K562 (cell line): ENCODE measurements around the gene SPATS2L. TPM values are rescaled to one million over a fixed set of nuclear protein-coding genes. Genes with fewer than 3 reads are reported as not detected.
A peak's percentile ranks its signal among the peaks of the same experiment; 100 is the strongest.

Source experiments
- ATAC-seq: fragments of 200-7000 bp; cut with Tn5 transposase; 3 replicates; pipeline ENCODE4 v1.9.1; 2020; ENCODE audit warnings: moderate library complexity
- BruUV-seq: library from RNA; stranded (reverse); fragments of 400-500 nt; replicated peaks from 2 replicates; lab custom pipeline; 2021; lab: Mats Ljungman, UMichigan
- CTCF ChIA-PET: fragments of 300-600 bp; formaldehyde crosslinking; extraction: SDS; loops from one replicate; lab custom pipeline; 2021; ENCODE audit warnings: low intra/inter-chr PET ratio; lab: Yijun Ruan, JAX
- POLR2A ChIA-PET: fragments of 300-600, 350-650 bp; sonication (Branson Sonifier 250); formaldehyde crosslinking; extraction: SDS; loops from one replicate; lab custom pipeline; 2021; ENCODE audit warnings: antibody characterized with exemption, inconsistent platforms; lab: Yijun Ruan, JAX
- DNase-seq, 4 experiments: peaks; one replicate each; pipeline versions ENCODE4 v3.0.0 to v3.0.0-alpha.2; 2011 to 2018; ENCODE audit warnings: low spot score in 3 of 4, mixed read lengths in 3 of 4; ENCODE audit errors: extremely low read depth in 1 of 4
- FAIRE-seq: peaks from 2 replicates; lab custom pipeline; 2011; peaks lifted over from hg19 to GRCh38; lab: Jason Lieb, UNC
- H2AFZ ChIP-seq: 2 replicates; pipeline ENCODE4 v1.6.0; 2011; ENCODE audit warnings: low read depth, low read length, control low read depth, inconsistent platforms
- H3K27ac ChIP-seq: fragments of 200-600 bp; 3 replicates; pipeline ENCODE4 v1.8.0; 2011; ENCODE audit warnings: low read depth, mild to moderate bottlenecking, control low read depth, inconsistent platforms, low read length, moderate library complexity, mixed read lengths; ENCODE audit errors: extremely low read depth
- H3K27me3 ChIP-seq, 2 experiments: fragments of 300-600 bp in 1 of 2; 2 replicates in 1 of 2; 3 replicates in 1 of 2; pipeline versions ENCODE4 v1.6.0 to v1.8.0; 2011; ENCODE audit warnings: inconsistent platforms in 2 of 2, low read length in 2 of 2, mild to moderate bottlenecking in 1 of 2, mixed read lengths in 1 of 2, moderate library complexity in 1 of 2; ENCODE audit not compliant: control insufficient read depth in 2 of 2, insufficient read depth in 2 of 2
- H3K36me3 ChIP-seq: fragments of 300-600 bp; 3 replicates; pipeline ENCODE4 v1.8.0; 2011; ENCODE audit warnings: mild to moderate bottlenecking, low read length, inconsistent platforms; ENCODE audit not compliant: control insufficient read depth, insufficient read depth
- H3K4me1 ChIP-seq, 2 experiments: fragments of 200-600 bp in 1 of 2; replicated peaks in 1 of 2; 2 replicates in 1 of 2; 3 replicates in 1 of 2; pipeline versions ENCODE4 v1.5.1 to v1.8.0; 2011; ENCODE audit warnings: inconsistent platforms in 2 of 2, low read length in 2 of 2, mild to moderate bottlenecking in 1 of 2, mixed read lengths in 1 of 2, moderate library complexity in 1 of 2; ENCODE audit not compliant: control insufficient read depth in 2 of 2, insufficient read depth in 2 of 2
- H3K4me2 ChIP-seq: 2 replicates; pipeline ENCODE4 v1.6.1; 2011; ENCODE audit warnings: low read length, control low read depth, inconsistent platforms, mixed read lengths; ENCODE audit not compliant: insufficient read depth
- H3K4me3 ChIP-seq: fragments of 200-600 bp; sonication (generic), shearing (Covaris generic); 2 replicates; pipeline ENCODE4 v1.5.1; 2016; ENCODE audit warnings: control low read depth, inconsistent platforms
- H3K79me2 ChIP-seq: fragments of 200-600 bp; 3 replicates; pipeline ENCODE4 v1.8.0; 2011; ENCODE audit warnings: low read length, inconsistent platforms; ENCODE audit not compliant: control insufficient read depth, insufficient read depth
- H3K9ac ChIP-seq, 2 experiments: 2 replicates each; pipeline versions ENCODE4 v1.6.0 to v1.6.1; 2011; ENCODE audit warnings: low read depth in 2 of 2, low read length in 2 of 2, control low read depth in 1 of 2, inconsistent platforms in 1 of 2, mild to moderate bottlenecking in 1 of 2, mixed read lengths in 1 of 2; ENCODE audit not compliant: insufficient read depth in 1 of 2
- H3K9me1 ChIP-seq: one replicate; pipeline ENCODE4 v1.6.0; 2011; ENCODE audit warnings: inconsistent platforms, mild to moderate bottlenecking, low read length, moderate library complexity; ENCODE audit not compliant: control insufficient read depth, insufficient read depth
- H3K9me3 ChIP-seq: replicated peaks from 2 replicates; pipeline ENCODE4 v1.5.1; 2011; ENCODE audit warnings: low read depth, low read length, inconsistent platforms; ENCODE audit not compliant: control insufficient read depth, insufficient read depth
- H4K20me1 ChIP-seq: replicated peaks from 2 replicates; pipeline ENCODE4 v1.6.1; 2011; ENCODE audit warnings: low read length, inconsistent platforms, mixed read lengths; ENCODE audit not compliant: control insufficient read depth, insufficient read depth
- CEBPG ChIP-seq, 3 experiments: fragments of 200-800 bp in 1 of 3; sonication (Bioruptor generic) in 1 of 3; sonication (generic) in 1 of 3; formaldehyde crosslinking in 1 of 3; IDR thresholded peaks in 2 of 3; conservative IDR thresholded peaks in 1 of 3; 2 replicates each; pipeline versions ENCODE4 v1.6.1 to v1.8.0; 2016 to 2022; ENCODE audit warnings: missing compliant biosample characterization in 2 of 3, missing genetic modification characterization in 2 of 3, mild to moderate bottlenecking in 1 of 3, missing genetic modification reagents in 1 of 3
- ETV1 ChIP-seq: fragments of 450-650 bp; conservative IDR thresholded peaks from 2 replicates; pipeline ENCODE4 v1.6.1; 2016; ENCODE audit warnings: missing genetic modification characterization, control low read depth, low read depth, missing compliant biosample characterization
- FOXA3 ChIP-seq, 2 experiments: fragments of 450-650 bp in 1 of 2; sonication (generic) in 1 of 2; formaldehyde crosslinking; IDR thresholded peaks in 1 of 2; conservative IDR thresholded peaks in 1 of 2; 2 replicates each; pipeline versions ENCODE4 v1.4.0 to v1.8.0; 2020 to 2022; ENCODE audit warnings: mild to moderate bottlenecking in 2 of 2, missing genetic modification reagents in 1 of 2
- KDM5B ChIP-seq: fragments of 200-600 bp; sonication (generic); IDR thresholded peaks from 2 replicates; pipeline ENCODE4 v1.6.1; 2012; ENCODE audit warnings: low read depth, mild to moderate bottlenecking, moderate library complexity, low read length, control low read depth, inconsistent platforms; ENCODE audit not compliant: insufficient replicate concordance
- NR2F6 ChIP-seq: fragments of 450-650 bp; formaldehyde crosslinking; IDR thresholded peaks from 2 replicates; pipeline ENCODE4 v1.4.0; 2020; ENCODE audit warnings: mild to moderate bottlenecking
- PTBP1 ChIP-seq: fragments of 200-400 bp; formaldehyde crosslinking; IDR thresholded peaks from 2 replicates; pipeline ENCODE4 v1.6.1; 2017; ENCODE audit warnings: low read depth, low read length
- SMAD4 ChIP-seq: fragments of 250-450 bp; sonication (Bioruptor Pico); conservative IDR thresholded peaks from 2 replicates; pipeline ENCODE4 v1.8.0; 2021; ENCODE audit warnings: inconsistent platforms, mild to moderate bottlenecking, moderate library complexity
- SMARCB1 ChIP-seq: IDR thresholded peaks from 2 replicates; pipeline ENCODE4 v1.6.1; 2011; ENCODE audit warnings: improper control_type of control experiment, low read depth; ENCODE audit not compliant: insufficient read length
- SP2 ChIP-seq: IDR thresholded peaks from 2 replicates; pipeline ENCODE4 v1.6.1; 2011; ENCODE audit warnings: mild to moderate bottlenecking, low read depth, low read length, moderate library complexity; ENCODE audit not compliant: poor library complexity, severe bottlenecking; ENCODE audit errors: extremely low read depth
- TRIM24 ChIP-seq, 2 experiments: fragments of 450-650 bp; IDR thresholded peaks; 2 replicates each; pipeline ENCODE4 v1.6.1; 2016
- YY1 ChIP-seq, 3 experiments: IDR thresholded peaks; 2 replicates each; pipeline ENCODE4 v1.6.1; 2011; ENCODE audit warnings: low read length in 2 of 3, mild to moderate bottlenecking in 2 of 3, moderate library complexity in 2 of 3, borderline replicate concordance in 1 of 3, control low read depth in 1 of 3, low read depth in 1 of 3; ENCODE audit not compliant: insufficient read depth in 3 of 3, insufficient replicate concordance in 2 of 3, control insufficient read depth in 1 of 3, insufficient read length in 1 of 3; ENCODE audit errors: extremely low read depth in 1 of 3
- ZNF263 ChIP-seq: sonication (generic); formaldehyde crosslinking; IDR thresholded peaks from 2 replicates; pipeline ENCODE4 v1.8.0; 2022; ENCODE audit warnings: mild to moderate bottlenecking, missing genetic modification reagents, borderline replicate concordance
- ZNF764 ChIP-seq: fragments of 250-450 bp; sonication (Bioruptor Pico); IDR thresholded peaks from 2 replicates; pipeline ENCODE4 v1.4.0; 2020; ENCODE audit warnings: low read depth, mild to moderate bottlenecking, moderate library complexity
- WGBS: fragments of 100-300 bp; shearing (Covaris generic); methylation state at CpG from one replicate; pipeline ENCODE4 v1.1.6; 2016; ENCODE audit warnings: low coverage, mixed read lengths; ENCODE audit not compliant: insufficient coverage; ENCODE audit errors: missing lambda C conversion rate; 5-methylcytosine and 5-hydroxymethylcytosine counted together
- in situ Hi-C: fragments of 300-500 bp; cut with MboI; formaldehyde crosslinking; loops from 4 replicates; pipeline ENCODE4 v1.15.0; 2018; ENCODE audit warnings: inconsistent platforms, mixed read lengths
- intact Hi-C: fragments of 100-400 bp; cut with micrococcal nuclease; formaldehyde crosslinking; loops from 2 replicates; pipeline ENCODE4 v1.14.2; 2022
- polyA plus RNA-seq, 8 experiments: library from polyadenylated mRNA; depleted of rRNA in 4 of 8; stranded (reverse) in 5 of 8; unstranded in 3 of 8; fragments of >200 nt; fragmentation: Nextera tagmentation in 2 of 8; fragmentation: Illumina TruSeq in 1 of 8; extraction: Ambion mirVana in 2 of 8; extraction: Trizol in 1 of 8; gene quantifications; 2 replicates each; pipeline versions ENCODE4 v1.2.1 to v1.2.3, GENCODE V29; 2011 to 2014; ENCODE audit warnings: inconsistent platforms in 1 of 8, missing spikeins in 1 of 8
- total RNA-seq, 7 experiments: library from RNA; depleted of rRNA in 6 of 7; stranded (reverse); fragments of >200 nt in 6 of 7; fragmentation: Illumina TruSeq in 2 of 7; extraction: Trizol in 2 of 7; gene quantifications; 2 replicates each; pipeline versions ENCODE4 v1.2.1 to v1.2.3, GENCODE V29; 2011 to 2021; ENCODE audit warnings: low replicate concordance in 1 of 7

The SPATS2L gene
- total and polyA plus RNA-seq, 9 of the 15 experiments (the other 6 are each of a cell fraction or from before 2014, with no cell fraction given), result 11.3 to 41.5 (median 24.9) TPM

DNA sequence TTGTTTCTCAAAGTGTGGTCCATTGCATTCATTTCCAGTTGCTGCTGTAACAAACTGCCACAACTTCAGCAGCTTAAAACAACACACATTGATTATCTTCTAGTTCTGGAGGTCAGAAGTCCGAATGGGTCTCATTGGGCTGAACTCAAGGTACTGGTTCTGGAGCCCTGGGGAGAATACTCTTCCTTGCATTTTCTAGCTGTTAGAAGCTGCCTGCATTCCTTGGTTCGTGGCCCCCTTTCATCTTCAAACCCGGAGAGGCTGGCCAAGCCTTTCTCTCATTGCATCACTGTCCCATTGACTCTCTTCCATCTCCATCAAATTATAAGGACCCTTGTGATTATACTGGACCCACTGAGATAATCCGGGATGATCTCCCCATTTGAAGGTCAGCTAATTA is 98.1 kb downstream of the SPATS2L start:
- 52% methylated on average over 4 of the region's 4 CpGs for WGBS
- in situ Hi-C loops, result no loop called here
- no peaks in the 10 kb centered on the region; the same call in 1 of the 3 replicates for H3K79me2 ChIP-seq
- no peak for FAIRE-seq
- intact Hi-C loops, result no loop called here
- no TSS peak for BruUV-seq
- peak overlapping the region; percentile 93 for H3K27ac ChIP-seq
- no peaks in the 10 kb centered on the region for H4K20me1 ChIP-seq
- no peak for TF ChIP-seq PTBP1
- TF ChIP-seq NR2F6, result no peak
- no peak for TF ChIP-seq SMAD4 (CRISPR knock-in tag)
- ChIA-PET POLR2A (no interaction called here), CTCF (no interaction called here)
- H3K4me1 ChIP-seq, result peaks cover 0 to 57% of the 10 kb centered on the region in 2 experiments; a peak in 4 of 5 replicates
- no peaks in the 10 kb centered on the region for H3K9me1 ChIP-seq
- H3K9me3 ChIP-seq, result no peaks in the 10 kb centered on the region
- no peaks in the 10 kb centered on the region for H3K27me3 ChIP-seq
- H3K36me3 ChIP-seq, result no peaks in the 10 kb centered on the region
- H3K9ac ChIP-seq, result peak overlapping the region in 1 of 2 experiments; percentile 18; a peak in 1 of 4 replicates
- 0 out of 2 replicates have a peak overlapping the region, but pooled peaks have one; percentile 18 for H3K4me2 ChIP-seq
- no peak for DNase-seq
- no peak overlapping the region for H2AFZ ChIP-seq
- H3K4me3 ChIP-seq, result no peak overlapping the region
- ATAC-seq, result no peak

DNA sequence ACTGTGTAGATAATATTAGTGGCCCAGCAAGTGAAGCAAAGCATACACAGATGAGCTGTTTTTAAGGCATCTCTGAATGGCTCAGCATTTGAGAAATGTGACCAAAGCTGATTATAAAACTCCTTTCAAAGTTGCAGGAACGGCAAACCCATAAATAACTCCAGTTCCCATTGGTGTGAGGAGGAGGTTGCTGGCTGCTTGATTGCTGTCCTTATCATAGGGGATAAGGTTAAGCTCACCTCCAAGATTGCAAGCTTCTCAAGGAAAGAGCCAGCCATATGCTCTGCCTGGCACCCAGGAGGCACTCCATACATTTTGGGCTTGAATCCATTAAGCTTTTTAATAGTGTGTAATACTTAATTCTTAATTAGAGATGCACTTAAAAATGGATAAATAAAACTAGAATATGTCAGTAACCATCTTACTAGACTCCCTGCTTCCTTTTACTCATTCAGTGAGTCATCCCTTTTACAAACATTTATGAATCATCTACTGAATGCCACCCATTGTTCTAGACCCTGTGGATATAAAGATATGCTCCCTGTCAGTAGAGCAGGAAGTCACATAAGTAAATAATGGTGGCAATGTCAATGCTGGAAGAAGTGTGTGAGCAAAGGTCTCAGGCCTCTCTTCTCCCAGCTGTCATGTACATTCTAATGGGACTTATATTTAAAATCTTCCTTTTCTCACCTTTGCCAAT is 99.3 kb downstream of the SPATS2L start:
- intact Hi-C loops, result no loop called here
- H3K9ac ChIP-seq, result peak overlapping the region in 1 of 2 experiments; percentile 47; a peak in 3 of 4 replicates
- H3K27me3 ChIP-seq, result no peaks in the 10 kb centered on the region
- no peaks in the 10 kb centered on the region for H3K9me1 ChIP-seq
- ChIA-PET POLR2A (interaction anchor here (0.9 to 1.2 kb wide), 2 partner anchors 13 to 29 kb away, joined by 4 read pairs; no protein-coding TSS in a partner anchor), CTCF (interaction anchor here (0.6 kb wide), 1 partner anchor 712 kb away, joined by 3 read pairs; no protein-coding TSS in a partner anchor)
- WGBS, result 0% methylated on average over 1 of the region's 1 CpG
- peak; percentile 93 for FAIRE-seq
- H3K4me2 ChIP-seq, result peak overlapping the region; percentile 66
- ATAC-seq, result peak; percentile 83
- in situ Hi-C loops, result no loop called here
- DNase-seq, result peak; percentile 31 to 78 (median 52)
- H4K20me1 ChIP-seq, result no peaks in the 10 kb centered on the region
- H3K27ac ChIP-seq, result peak overlapping the region; percentile 93
- no peaks in the 10 kb centered on the region for H3K9me3 ChIP-seq
- H3K4me1 ChIP-seq, result peaks cover 0 to 57% of the 10 kb centered on the region in 2 experiments; a peak in 4 of 5 replicates
- no TSS peak for BruUV-seq
- no peaks in the 10 kb centered on the region for H3K36me3 ChIP-seq
- peak overlapping the region; percentile 67; the same call in 1 of the 2 replicates for H2AFZ ChIP-seq
- H3K79me2 ChIP-seq, result no peaks in the 10 kb centered on the region; the same call in 1 of the 3 replicates
- no peak overlapping the region for H3K4me3 ChIP-seq
- TF ChIP-seq ZNF764 (CRISPR knock-in tag), result no peak
- TF ChIP-seq TRIM24 (IDR thresholded peaks at IDR 0.05), result peak in 1 of 2 experiments; percentile 16; a peak in 1 of 4 replicates
- TF ChIP-seq ETV1 (tag), result 0 out of 2 replicates have a peak, but pooled peaks have one; percentile 49
- no peak for TF ChIP-seq SP2
- peak in 1 of 2 experiments; percentile 76; a peak in 2 of 4 replicates for TF ChIP-seq FOXA3 (CRISPR knock-in tag; conservative IDR thresholded peaks at IDR 0.05 in 1 of 2, IDR thresholded peaks at IDR 0.05 in 1 of 2)
- no peak for TF ChIP-seq KDM5B
- TF ChIP-seq YY1 (IDR thresholded peaks at IDR 0.05; ENCODE audit: borderline replicate concordance in 1 of 3, control insufficient read depth in 1 of 3, extremely low read depth in 1 of 3, insufficient read depth in 3 of 3, insufficient read length in 1 of 3, insufficient replicate concordance in 2 of 3, low read depth in 1 of 3, low read length in 2 of 3), result peak in 1 of 3 experiments; percentile 66
- no peak for TF ChIP-seq ZNF263 (CRISPR knock-in tag)
- TF ChIP-seq CEBPG (CRISPR knock-in tag; IDR thresholded peaks at IDR 0.05), result no peak
- TF ChIP-seq CEBPG (tag; conservative IDR thresholded peaks at IDR 0.05 in 1 of 2, IDR thresholded peaks at IDR 0.05 in 1 of 2), result no peak
- no peak for TF ChIP-seq SMARCB1
